IMR-90 (cell line): ENCODE data around the gene ERG. TPM values are rescaled to one million over a fixed set of nuclear protein-coding genes. Genes with fewer than 3 reads are reported as not detected.

Source experiments
- ATAC-seq: fragments of 200-7000 bp; cut with Tn5 transposase; 2 replicates; pipeline ENCODE4 v1.9.1; 2020; ENCODE audit warnings: low read depth, mild to moderate bottlenecking, moderate library complexity
- Bru-seq: library from RNA; stranded (reverse); fragments of 400-500 nt; gene quantifications from one replicate; lab custom pipeline; 2021; lab: Mats Ljungman, UMichigan
- BruChase-seq, 2 experiments: library from RNA; stranded (reverse); fragments of 400-500 nt; gene quantifications; one replicate each; lab custom pipeline; 2021; lab: Mats Ljungman, UMichigan
- BruUV-seq: library from RNA; stranded (reverse); fragments of 400-500 nt; replicated peaks from 2 replicates; lab custom pipeline; 2021; lab: Mats Ljungman, UMichigan
- CTCF ChIA-PET: fragments of 300-600 bp; formaldehyde crosslinking; extraction: SDS; loops from one replicate; lab custom pipeline; 2021; ENCODE audit warnings: antibody characterized with exemption; lab: Yijun Ruan, JAX
- POLR2A ChIA-PET: fragments of 300-600 bp; sonication (Branson Sonifier 250); formaldehyde crosslinking; loops from one replicate; lab custom pipeline; 2022; ENCODE audit warnings: antibody characterized with exemption; ENCODE audit not compliant: unreplicated experiment; lab: Charles Lee
- DNase-seq: peaks from one replicate; pipeline ENCODE4 v3.0.0; 2013
- H2AFZ ChIP-seq: replicated peaks from 2 replicates; pipeline ENCODE3; 2013; ENCODE audit warnings: low read length, mild to moderate bottlenecking; ENCODE audit not compliant: poor library complexity
- H2AK5ac ChIP-seq: 2 replicates; pipeline ENCODE4 v1.6.1; 2013; ENCODE audit warnings: low read depth, low read length, inconsistent platforms
- H2AK9ac ChIP-seq: replicated peaks from 2 replicates; pipeline ENCODE3; 2013; ENCODE audit warnings: mild to moderate bottlenecking, low read depth, low read length, moderate library complexity; ENCODE audit not compliant: poor library complexity
- H2BK120ac ChIP-seq: 2 replicates; pipeline ENCODE4 v1.6.1; 2013; ENCODE audit warnings: low read depth, low read length, inconsistent platforms
- H2BK15ac ChIP-seq: 3 replicates; pipeline ENCODE4 v1.6.1; 2013; ENCODE audit warnings: low read depth, low read length, inconsistent platforms
- H2BK20ac ChIP-seq: 2 replicates; pipeline ENCODE4 v1.6.1; 2013; ENCODE audit warnings: low read depth, mild to moderate bottlenecking, inconsistent platforms, low read length, moderate library complexity
- H2BK5ac ChIP-seq: 2 replicates; pipeline ENCODE4 v1.6.1; 2013; ENCODE audit warnings: mild to moderate bottlenecking, low read depth, low read length, inconsistent platforms; ENCODE audit not compliant: poor library complexity, severe bottlenecking
- H3K14ac ChIP-seq: replicated peaks from 2 replicates; pipeline ENCODE4 v1.6.1; 2013; ENCODE audit warnings: low read depth, low read length, inconsistent platforms
- H3K18ac ChIP-seq: 2 replicates; pipeline ENCODE4 v1.6.1; 2013; ENCODE audit warnings: low read depth, low read length, control low read depth
- H3K23ac ChIP-seq: 2 replicates; pipeline ENCODE4 v1.6.1; 2013; ENCODE audit warnings: low read depth, low read length, inconsistent platforms
- H3K27ac ChIP-seq: 2 replicates; pipeline ENCODE4 v1.5.1; 2013; ENCODE audit warnings: mild to moderate bottlenecking, control low read depth, low read length; ENCODE audit not compliant: insufficient read depth
- H3K27me3 ChIP-seq: 2 replicates; pipeline ENCODE4 v1.6.1; 2013; ENCODE audit warnings: low read length; ENCODE audit not compliant: control insufficient read depth, insufficient read depth
- H3K36me3 ChIP-seq: 2 replicates; pipeline ENCODE4 v1.6.1; 2013; ENCODE audit warnings: low read length, mixed read lengths; ENCODE audit not compliant: control insufficient read depth, insufficient read depth
- H3K4ac ChIP-seq: 2 replicates; pipeline ENCODE4 v1.6.1; 2013; ENCODE audit warnings: low read depth, low read length, inconsistent platforms
- H3K4me1 ChIP-seq: 2 replicates; pipeline ENCODE4 v1.6.1; 2013; ENCODE audit warnings: low read length, mixed read lengths; ENCODE audit not compliant: control insufficient read depth, insufficient read depth
- H3K4me2 ChIP-seq: 2 replicates; pipeline ENCODE4 v1.6.1; 2013; ENCODE audit warnings: low read depth, mild to moderate bottlenecking, control low read depth, low read length, moderate library complexity
- H3K4me3 ChIP-seq: 2 replicates; pipeline ENCODE4 v1.5.1; 2013; ENCODE audit warnings: low read depth, mild to moderate bottlenecking, control low read depth, low read length, moderate library complexity; ENCODE audit not compliant: insufficient read depth
- H3K56ac ChIP-seq: 2 replicates; pipeline ENCODE4 v1.6.1; 2013; ENCODE audit warnings: low read length, inconsistent platforms; ENCODE audit not compliant: insufficient read depth; ENCODE audit errors: extremely low read depth
- H3K79me1 ChIP-seq, 2 experiments: 2 replicates each; pipeline ENCODE4 v1.6.1; 2013; ENCODE audit warnings: low read length in 2 of 2, inconsistent platforms in 1 of 2, low read depth in 1 of 2
- H3K9ac ChIP-seq: 2 replicates; pipeline ENCODE4 v1.6.1; 2013; ENCODE audit warnings: low read depth, low read length, control low read depth
- H3K9me1 ChIP-seq: 2 replicates; pipeline ENCODE4 v1.6.1; 2013; ENCODE audit warnings: low read length, inconsistent platforms; ENCODE audit not compliant: insufficient read depth
- H3K9me3 ChIP-seq: 2 replicates; pipeline ENCODE4 v1.6.1; 2013; ENCODE audit warnings: low read length; ENCODE audit not compliant: control insufficient read depth, insufficient read depth
- H4K20me1 ChIP-seq: 2 replicates; pipeline ENCODE4 v1.6.1; 2013; ENCODE audit warnings: low read length, inconsistent platforms; ENCODE audit not compliant: insufficient read depth
- H4K5ac ChIP-seq: 2 replicates; pipeline ENCODE4 v1.6.1; 2013; ENCODE audit warnings: mild to moderate bottlenecking, low read depth, low read length, control low read depth
- H4K8ac ChIP-seq, 2 experiments: 2 replicates each; pipeline ENCODE4 v1.6.1; 2013; ENCODE audit warnings: low read depth in 2 of 2, low read length in 2 of 2, control low read depth in 1 of 2, inconsistent platforms in 1 of 2
- H4K91ac ChIP-seq: 2 replicates; pipeline ENCODE4 v1.6.1; 2013; ENCODE audit warnings: low read depth, low read length, inconsistent platforms; ENCODE audit not compliant: insufficient read depth
- BHLHE40 ChIP-seq: fragments of 150-350 bp; IDR thresholded peaks from 2 replicates; pipeline ENCODE4 v1.6.1; 2016; ENCODE audit warnings: mild to moderate bottlenecking, low read depth, low read length
- CEBPB ChIP-seq: IDR thresholded peaks from 2 replicates; pipeline ENCODE4 v1.6.1; 2012; ENCODE audit warnings: low read depth, low read length, improper control_type of control experiment
- CHD1 ChIP-seq: IDR thresholded peaks from 2 replicates; pipeline ENCODE4 v1.6.1; 2012; ENCODE audit warnings: low read depth, low read length, improper control_type of control experiment
- MAFK ChIP-seq: IDR thresholded peaks from 2 replicates; pipeline ENCODE4 v1.6.1; 2012; ENCODE audit warnings: low read depth, low read length, improper control_type of control experiment
- MAZ ChIP-seq: IDR thresholded peaks from 2 replicates; pipeline ENCODE4 v1.6.1; 2012; ENCODE audit warnings: low read depth, mild to moderate bottlenecking, low read length, improper control_type of control experiment, moderate library complexity, borderline replicate concordance
- MXI1 ChIP-seq: IDR thresholded peaks from 2 replicates; pipeline ENCODE4 v1.6.1; 2012; ENCODE audit warnings: low read depth, mild to moderate bottlenecking, low read length, moderate library complexity, borderline replicate concordance
- NFE2L2 ChIP-seq: fragments of 150-350 bp; IDR thresholded peaks from 2 replicates; pipeline ENCODE4 v1.6.1; 2016; ENCODE audit warnings: low read depth, mild to moderate bottlenecking, low read length
- POLR2A ChIP-seq: IDR thresholded peaks from 2 replicates; pipeline ENCODE4 v1.6.1; 2012; ENCODE audit warnings: mild to moderate bottlenecking, low read depth, low read length
- RAD21 ChIP-seq: IDR thresholded peaks from 2 replicates; pipeline ENCODE4 v1.6.1; 2012; ENCODE audit warnings: low read length, improper control_type of control experiment
- WGBS, 2 experiments: methylation state at CpG; one replicate each; pipeline versions ENCODE4 v1.1.5 to v1.1.7; 2013; ENCODE audit warnings: missing lambda C conversion rate in 2 of 2; ENCODE audit not compliant: insufficient read length in 1 of 2; ENCODE audit errors: extremely low coverage in 2 of 2; 5-methylcytosine and 5-hydroxymethylcytosine counted together
- dilution Hi-C: fragments of 300-500 bp; cut with HindIII; formaldehyde crosslinking; loops from one replicate; pipeline ENCODE4 v1.14.3; 2018; ENCODE audit warnings: low sequenced_read_pairs; ENCODE audit not compliant: unreplicated experiment
- in situ Hi-C: fragments of 300-500 bp; cut with MboI; formaldehyde crosslinking; loops from 3 replicates; pipeline ENCODE4 v1.14.3; 2019; ENCODE audit warnings: low sequenced_read_pairs, inconsistent platforms, mixed read lengths
- intact Hi-C: fragments of 100-400 bp; cut with micrococcal nuclease; formaldehyde crosslinking; loops from 2 replicates; pipeline ENCODE4 v1.10.0; 2022
- long read RNA-seq: library from polyadenylated mRNA; unstranded; transcript quantifications from one replicate; pipeline ENCODE4 v2.0.0, GENCODE V29; 2021; ENCODE audit not compliant: unreplicated experiment
- polyA plus RNA-seq, 3 experiments: library from polyadenylated mRNA; depleted of rRNA; stranded (reverse); fragments of >200 nt; gene quantifications; 2 replicates each; pipeline ENCODE4 v1.2.3, GENCODE V29; 2012; ENCODE audit warnings: low replicate concordance in 1 of 3
- total RNA-seq: library from RNA; depleted of rRNA; stranded (reverse); fragments of >200 nt; gene quantifications from 2 replicates; pipeline ENCODE4 v1.2.3, GENCODE V29; 2012; rRNA removed
- TF ChIP-seq, protein P1 (sequence below): fragments of 150-350 bp; IDR thresholded peaks from 2 replicates; pipeline ENCODE4 v1.6.1; 2017; ENCODE audit warnings: mild to moderate bottlenecking, antibody characterized with exemption, low read length, low read depth
- TF ChIP-seq, protein P2 (sequence below): conservative IDR thresholded peaks from 2 replicates; pipeline ENCODE4 v1.5.1; 2012; ENCODE audit warnings: mild to moderate bottlenecking, low read depth, low read length, improper control_type of control experiment

The ERG gene, protein sequence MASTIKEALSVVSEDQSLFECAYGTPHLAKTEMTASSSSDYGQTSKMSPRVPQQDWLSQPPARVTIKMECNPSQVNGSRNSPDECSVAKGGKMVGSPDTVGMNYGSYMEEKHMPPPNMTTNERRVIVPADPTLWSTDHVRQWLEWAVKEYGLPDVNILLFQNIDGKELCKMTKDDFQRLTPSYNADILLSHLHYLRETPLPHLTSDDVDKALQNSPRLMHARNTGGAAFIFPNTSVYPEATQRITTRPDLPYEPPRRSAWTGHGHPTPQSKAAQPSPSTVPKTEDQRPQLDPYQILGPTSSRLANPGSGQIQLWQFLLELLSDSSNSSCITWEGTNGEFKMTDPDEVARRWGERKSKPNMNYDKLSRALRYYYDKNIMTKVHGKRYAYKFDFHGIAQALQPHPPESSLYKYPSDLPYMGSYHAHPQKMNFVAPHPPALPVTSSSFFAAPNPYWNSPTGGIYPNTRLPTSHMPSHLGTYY
- total RNA-seq (not detected in 2 replicates), polyA plus RNA-seq (2012; rRNA removed) (not detected in 2 replicates), Bru-seq, nascent RNA (percentile 0 among the genes with signal in this experiment), BruChase-seq, experiment 1, labeled RNA remaining after a 6-hour chase (percentile 1 among the genes with signal in this experiment), BruChase-seq, experiment 2, labeled RNA remaining after a 2-hour chase (percentile 0 among the genes with signal in this experiment)
- polyA plus RNA-seq (2012; cell fraction: cytosol; rRNA removed), result not detected in 2 replicates
- not detected in 2 replicates for polyA plus RNA-seq (2012; cell fraction: nucleus; rRNA removed; ENCODE audit: low replicate concordance)
- long read RNA-seq, result 0 reads

DNA sequence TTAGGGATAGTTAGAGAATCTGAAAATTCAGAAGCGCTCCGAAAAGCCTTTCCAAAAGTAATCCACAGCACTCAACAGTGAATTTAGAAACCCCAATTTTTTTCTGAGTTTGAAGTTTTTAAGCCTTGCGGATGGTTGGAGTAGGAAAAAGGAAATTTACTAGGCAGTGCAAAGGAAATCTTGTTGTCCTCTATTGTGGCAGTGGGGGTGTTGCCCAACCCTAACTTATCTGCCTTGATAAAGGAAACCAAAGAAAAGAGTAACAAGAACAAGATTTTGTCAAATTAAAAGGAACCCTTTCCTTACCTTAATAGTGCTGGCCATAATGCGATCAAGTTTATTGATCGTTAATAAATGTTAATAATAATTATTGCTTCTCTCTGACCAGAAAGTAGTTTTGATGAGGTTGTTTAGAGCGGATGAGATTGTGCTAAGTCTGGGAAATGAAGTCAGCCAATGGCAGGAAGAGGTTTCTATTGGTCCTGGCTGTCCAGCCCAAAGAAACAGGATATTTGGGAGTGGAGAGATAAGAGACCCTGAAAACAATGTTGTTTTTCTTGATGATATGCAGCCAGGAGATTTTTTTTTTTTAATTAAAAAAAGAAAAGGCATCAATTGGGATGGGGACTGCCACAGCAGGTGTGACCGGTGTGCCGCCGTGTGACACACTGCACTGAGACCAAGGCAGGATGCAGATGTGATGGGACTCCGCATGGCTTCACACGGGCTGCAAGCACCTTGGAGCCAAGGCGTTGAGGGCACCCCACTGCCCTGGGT, at the start of gene ERG:
Gene ERG, minus strand, starts transcription at position 421 of the 777 bp plus-strand sequence. Its CDS starts 97 bp downstream, at position 324.
- H3K4ac ChIP-seq, result no peak within 1 kb of the TSS
- no peaks in the 10 kb centered on the region for H3K4me1 ChIP-seq
- dilution Hi-C loops (no loop called here), intact Hi-C loops (no loop called here), in situ Hi-C loops (no loop called here)
- no peaks in the 10 kb centered on the region for H4K20me1 ChIP-seq
- DNase-seq (no peak), ATAC-seq (no peak)
- H2AK5ac ChIP-seq, result no peak within 1 kb of the TSS
- no peak within 1 kb of the TSS for H3K56ac ChIP-seq
- no peak within 1 kb of the TSS for H4K5ac ChIP-seq
- ChIA-PET POLR2A (no interaction called here), CTCF (no interaction called here)
- H4K8ac ChIP-seq, result no peak within 1 kb of the TSS
- peaks cover 32% of the 10 kb centered on the region for H3K27me3 ChIP-seq
- no peak within 1 kb of the TSS for H2BK20ac ChIP-seq
- no peaks in the 10 kb centered on the region for H3K9me1 ChIP-seq
- no peak within 1 kb of the TSS for H3K14ac ChIP-seq
- 85% methylated on average over 7 of the region's 12 CpGs; no CpG with 5 or more reads in 1 of the 2 experiments for WGBS, 2 experiments
- no peak within 1 kb of the TSS for H3K27ac ChIP-seq
- H3K36me3 ChIP-seq, result no peaks in the 10 kb centered on the region
- no TSS peak for BruUV-seq
- no peak within 1 kb of the TSS for H2BK120ac ChIP-seq
- TF ChIP-seq, protein P1, sequence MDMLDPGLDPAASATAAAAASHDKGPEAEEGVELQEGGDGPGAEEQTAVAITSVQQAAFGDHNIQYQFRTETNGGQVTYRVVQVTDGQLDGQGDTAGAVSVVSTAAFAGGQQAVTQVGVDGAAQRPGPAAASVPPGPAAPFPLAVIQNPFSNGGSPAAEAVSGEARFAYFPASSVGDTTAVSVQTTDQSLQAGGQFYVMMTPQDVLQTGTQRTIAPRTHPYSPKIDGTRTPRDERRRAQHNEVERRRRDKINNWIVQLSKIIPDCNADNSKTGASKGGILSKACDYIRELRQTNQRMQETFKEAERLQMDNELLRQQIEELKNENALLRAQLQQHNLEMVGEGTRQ, result no peak
- TF ChIP-seq CHD1 (no peak), CEBPB (no peak), MXI1 (no peak), POLR2A (no peak), RAD21 (no peak), MAFK (no peak), BHLHE40 (no peak), NFE2L2 (no peak), MAZ (no peak)
- TF ChIP-seq, protein P2, sequence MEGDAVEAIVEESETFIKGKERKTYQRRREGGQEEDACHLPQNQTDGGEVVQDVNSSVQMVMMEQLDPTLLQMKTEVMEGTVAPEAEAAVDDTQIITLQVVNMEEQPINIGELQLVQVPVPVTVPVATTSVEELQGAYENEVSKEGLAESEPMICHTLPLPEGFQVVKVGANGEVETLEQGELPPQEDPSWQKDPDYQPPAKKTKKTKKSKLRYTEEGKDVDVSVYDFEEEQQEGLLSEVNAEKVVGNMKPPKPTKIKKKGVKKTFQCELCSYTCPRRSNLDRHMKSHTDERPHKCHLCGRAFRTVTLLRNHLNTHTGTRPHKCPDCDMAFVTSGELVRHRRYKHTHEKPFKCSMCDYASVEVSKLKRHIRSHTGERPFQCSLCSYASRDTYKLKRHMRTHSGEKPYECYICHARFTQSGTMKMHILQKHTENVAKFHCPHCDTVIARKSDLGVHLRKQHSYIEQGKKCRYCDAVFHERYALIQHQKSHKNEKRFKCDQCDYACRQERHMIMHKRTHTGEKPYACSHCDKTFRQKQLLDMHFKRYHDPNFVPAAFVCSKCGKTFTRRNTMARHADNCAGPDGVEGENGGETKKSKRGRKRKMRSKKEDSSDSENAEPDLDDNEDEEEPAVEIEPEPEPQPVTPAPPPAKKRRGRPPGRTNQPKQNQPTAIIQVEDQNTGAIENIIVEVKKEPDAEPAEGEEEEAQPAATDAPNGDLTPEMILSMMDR, result no peak
- no peaks in the 10 kb centered on the region for H3K9me3 ChIP-seq
- no peak within 1 kb of the TSS for H3K4me2 ChIP-seq
- no peak within 1 kb of the TSS for H2BK15ac ChIP-seq
- H4K91ac ChIP-seq, result no peak within 1 kb of the TSS
- no peak within 1 kb of the TSS for H3K9ac ChIP-seq
- no peaks in the 10 kb centered on the region for H3K79me1 ChIP-seq
- no peak within 1 kb of the TSS for H2AFZ ChIP-seq
- H3K23ac ChIP-seq, result no peak within 1 kb of the TSS
- no peak within 1 kb of the TSS for H2AK9ac ChIP-seq
- no peak within 1 kb of the TSS for H2BK5ac ChIP-seq
- H3K18ac ChIP-seq, result no peak within 1 kb of the TSS
- H3K4me3 ChIP-seq, result no peak within 1 kb of the TSS
